SK-N-MC (cell line): ENCODE measurements around the gene MBTD1.

ENCODE experiments used
- EZH2 ChIP-seq: fragments of 200-600 bp; sonication (generic); IDR thresholded peaks from one replicate; pipeline ENCODE4 v1.6.1; 2017; ENCODE audit warnings: antibody characterized with exemption
- POLR2AphosphoS5 ChIP-seq: IDR thresholded peaks from 2 replicates; pipeline ENCODE4 v1.6.1; 2012; ENCODE audit warnings: mild to moderate bottlenecking, low read depth, low read length, borderline replicate concordance

DNA sequence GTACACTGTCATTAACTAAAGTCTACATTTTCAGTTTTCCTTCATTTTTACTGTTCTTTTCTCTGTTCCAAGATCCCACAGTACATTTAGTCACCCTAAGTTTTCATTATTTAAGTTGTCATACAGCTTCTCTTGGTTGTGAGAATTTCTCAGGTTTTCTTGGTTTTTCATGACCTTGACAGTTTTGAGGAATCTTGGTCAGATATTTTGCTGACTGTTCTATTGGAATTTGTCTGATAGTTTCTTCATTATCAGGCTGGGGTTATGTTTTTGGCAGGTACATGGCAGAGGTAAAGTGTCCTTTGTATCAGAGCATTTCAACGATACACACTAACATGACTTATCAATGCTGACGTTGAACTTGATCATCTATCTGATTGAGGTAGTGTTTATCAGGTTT lies 19.6 kb downstream of the MBTD1 start:
- no peak for TF ChIP-seq POLR2AphosphoS5
- no peak for TF ChIP-seq EZH2
